Measurements from ENCODE around the gene KHDRBS2. TPM values are rescaled to one million over a fixed set of nuclear protein-coding genes. Genes with fewer than 3 reads are reported as not detected.

Gene KHDRBS2
- total and polyA plus RNA-seq, 2 donors (not counting 3 experiments of a cell fraction or from before 2014, with no cell fraction given), result not detected

- ChIA-PET CTCF (no interaction called here), POLR2A (no interaction called here)
- no TSS peak for BruUV-seq (replicated peaks)
These were observed 39.9 kb downstream of the KHDRBS2 start for GRCh38 chr6:62246087-62246486.

More at GRCh38 chr6:62246087-62246486, 39.9 kb downstream of the KHDRBS2 start:
- Histone ChIP-seq H3K27ac (ENCODE audit: insufficient read depth, low read depth, low read length) (no peak overlapping the region), H3K9me3 (replicated peaks; ENCODE audit: control insufficient read depth, insufficient read depth, low read length) (no peaks in the 10 kb centered on the region), H3K79me2 (ENCODE audit: control insufficient read depth, insufficient read depth, low read length) (no peaks in the 10 kb centered on the region), H4K20me1 (replicated peaks; ENCODE audit: control insufficient read depth, extremely low read depth, insufficient read depth, low read length) (no peaks in the 10 kb centered on the region), H3K9ac (replicated peaks; ENCODE audit: extremely low read depth, insufficient read depth, low read length) (no peak overlapping the region), H3K4me1 (ENCODE audit: control insufficient read depth, extremely low read depth, insufficient read depth, low read length) (no peaks in the 10 kb centered on the region), H3K4me3 (replicated peaks in 1 of 3; ENCODE audit: insufficient read depth in 1 of 3, low read depth in 1 of 3, low read length in 3 of 3) (no peak overlapping the region), H3K27me3 (ENCODE audit: control insufficient read depth in 2 of 2, insufficient read depth in 2 of 2, low read length in 2 of 2) (no peaks in the 10 kb centered on the region), H3K4me2 (ENCODE audit: insufficient read depth, low read length) (no peak overlapping the region), H3K36me3 (ENCODE audit: control insufficient read depth in 2 of 2, extremely low read depth in 1 of 2, insufficient read depth in 2 of 2, low read length in 2 of 2) (no peaks in the 10 kb centered on the region), H3K9me1 (replicated peaks; ENCODE audit: control insufficient read depth, extremely low read depth, insufficient read depth, low read length) (no peaks in the 10 kb centered on the region), H2AFZ (ENCODE audit: low read depth, low read length) (no peak overlapping the region)
- no peak for DNase-seq (ENCODE audit: low read depth, low spot score)
- FAIRE-seq, result no peak
- dilution Hi-C loops (cut with MboI; ENCODE audit: extremely low pct_ligation_motif_present, low sequenced_read_pairs) (no loop called here), intact Hi-C loops (cut with micrococcal nuclease) (no loop called here)
- TF ChIP-seq MAX (IDR thresholded peaks at IDR 0.05; ENCODE audit: insufficient read depth, insufficient read length) (no peak), GATA2 (IDR thresholded peaks at IDR 0.05; ENCODE audit: insufficient read depth, insufficient read length, low read depth, low read length) (no peak), EZH2 (IDR thresholded peaks at IDR 0.05; ENCODE audit: borderline replicate concordance, low read depth, low read length, severe bottlenecking) (no peak), CTCF (IDR thresholded peaks at IDR 0.05; ENCODE audit: extremely low read depth in 1 of 2, insufficient read depth in 1 of 2, low read depth in 1 of 2, low read length in 2 of 2) (no peak), POLR2A (IDR thresholded peaks at IDR 0.05; ENCODE audit: low read depth, low read length) (no peak), FOS (IDR thresholded peaks at IDR 0.05; ENCODE audit: borderline replicate concordance, insufficient read depth, low read length) (no peak), POLR2AphosphoS5 (IDR thresholded peaks at IDR 0.05; ENCODE audit: insufficient read depth, low read depth, low read length) (no peak), MYC (IDR thresholded peaks at IDR 0.05; ENCODE audit: low read depth, low read length) (no peak)

All from endothelial cell of umbilical vein (primary cell).